ENCODE data around the gene UGGT2.
"Not testable (repeated sequence)": the region's sequence is repeated elsewhere in the genome, so short reads cannot be mapped to it uniquely, and the experiment has no call there.

The UGGT2 gene

DNA sequence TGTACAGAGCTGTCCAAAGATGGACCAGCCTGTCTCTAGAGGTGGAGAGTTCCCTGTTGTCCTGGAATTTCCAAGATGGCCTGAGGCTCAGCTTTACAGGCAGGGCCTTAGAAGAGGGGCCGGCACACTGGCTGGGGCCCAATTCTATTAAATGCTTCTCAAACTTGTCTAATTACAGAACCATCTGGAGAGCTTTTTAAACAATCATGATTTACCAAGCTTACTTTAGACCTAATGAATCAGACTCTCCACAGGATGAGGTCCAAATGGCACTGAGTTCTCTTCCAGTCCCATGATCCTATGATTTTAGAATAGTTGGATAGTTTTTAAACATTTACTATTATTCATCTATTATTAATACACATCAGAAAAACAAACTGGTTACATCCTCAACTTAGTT, 252.8 kb downstream of the UGGT2 start:
- no peak overlapping the region for H3K9ac ChIP-seq (ENCODE audit: low read length)
- H2BK15ac ChIP-seq (replicated peaks; ENCODE audit: low read depth): no peak overlapping the region
- H3K36me3 ChIP-seq (ENCODE audit: control insufficient read depth, insufficient read depth, low read length): no peaks in the 10 kb centered on the region
- DNase-seq: no peak
- no peak overlapping the region for H2AK5ac ChIP-seq (ENCODE audit: low read length)
- H3K18ac ChIP-seq (ENCODE audit: low read length): no peak overlapping the region
- H3K27ac ChIP-seq (ENCODE audit: low read depth, low read length): no peak overlapping the region
- H3K23ac ChIP-seq (ENCODE audit: low read length): no peak overlapping the region
- H4K8ac ChIP-seq (ENCODE audit: low read depth, low read length): no peak overlapping the region
- H3K4ac ChIP-seq (ENCODE audit: low read depth, low read length): no peak overlapping the region
- no peak overlapping the region for H3K4me3 ChIP-seq (ENCODE audit: low read length)
- no CpG with 5 or more reads among the region's 1 CpG for WGBS (ENCODE audit: extremely low coverage, insufficient coverage, low lambda C conversion rate)
- H2BK5ac ChIP-seq (ENCODE audit: low read length): no peak overlapping the region
- no peak overlapping the region for H4K5ac ChIP-seq (ENCODE audit: low read length)
- H3K79me1 ChIP-seq (ENCODE audit: low read length): no peaks in the 10 kb centered on the region
- no peak overlapping the region for H2BK120ac ChIP-seq (ENCODE audit: low read depth, low read length)
- no peaks in the 10 kb centered on the region for H3K27me3 ChIP-seq (ENCODE audit: insufficient read depth, low read length, poor library complexity)
- H3K79me2 ChIP-seq (ENCODE audit: control insufficient read depth, insufficient read depth, low read length): no peaks in the 10 kb centered on the region
- peaks cover 3% of the 10 kb centered on the region for H3K4me1 ChIP-seq (ENCODE audit: control insufficient read depth, low read depth, low read length)
- H3K4me2 ChIP-seq (ENCODE audit: low read length): no peak overlapping the region
- no peak overlapping the region for H3K56ac ChIP-seq (ENCODE audit: low read length)

DNA sequence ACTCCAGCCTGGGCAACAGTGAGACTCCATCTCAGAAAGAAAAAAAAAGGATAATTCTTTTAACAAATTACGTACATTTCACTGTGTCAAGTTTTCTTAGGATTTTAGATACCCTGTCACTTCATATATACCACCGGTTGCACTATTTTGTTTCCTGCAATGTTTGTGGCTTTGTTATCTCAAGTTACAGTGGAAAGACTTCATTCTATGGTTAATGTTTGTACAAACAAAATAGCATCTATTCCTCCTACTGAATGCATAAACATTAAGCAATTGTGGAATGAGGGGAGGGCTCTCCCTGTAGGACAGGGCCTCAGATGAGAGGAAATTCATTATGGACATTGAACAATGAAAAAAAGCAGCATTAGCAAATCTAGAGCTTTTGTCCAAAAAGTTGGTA, 256.2 kb downstream of the UGGT2 start:
- Histone ChIP-seq H4K8ac (ENCODE audit: low read depth, low read length) (no peak overlapping the region), H3K4me3 (ENCODE audit: low read length) (no peak overlapping the region), H3K4me2 (ENCODE audit: low read length) (no peak overlapping the region), H3K18ac (ENCODE audit: low read length) (no peak overlapping the region), H3K4me1 (ENCODE audit: control insufficient read depth, low read depth, low read length) (peaks cover 3% of the 10 kb centered on the region), H3K23ac (ENCODE audit: low read length) (no peak overlapping the region), H3K79me1 (ENCODE audit: low read length) (no peaks in the 10 kb centered on the region), H3K9ac (ENCODE audit: low read length) (no peak overlapping the region), H2AK5ac (ENCODE audit: low read length) (no peak overlapping the region), H2BK120ac (ENCODE audit: low read depth, low read length) (no peak overlapping the region), H3K4ac (ENCODE audit: low read depth, low read length) (no peak overlapping the region), H2BK5ac (ENCODE audit: low read length) (no peak overlapping the region), H2BK15ac (replicated peaks; ENCODE audit: low read depth) (no peak overlapping the region), H3K27me3 (ENCODE audit: insufficient read depth, low read length, poor library complexity) (no peaks in the 10 kb centered on the region), H4K5ac (ENCODE audit: low read length) (no peak overlapping the region), H3K79me2 (ENCODE audit: control insufficient read depth, insufficient read depth, low read length) (no peaks in the 10 kb centered on the region), H3K36me3 (ENCODE audit: control insufficient read depth, insufficient read depth, low read length) (peaks cover 3% of the 10 kb centered on the region), H3K27ac (ENCODE audit: low read depth, low read length) (no peak overlapping the region), H3K56ac (ENCODE audit: low read length) (no peak overlapping the region)
- no CpG with 5 or more reads among the region's 2 CpGs for WGBS (ENCODE audit: extremely low coverage, insufficient coverage, low lambda C conversion rate)
- no peak for DNase-seq

DNA sequence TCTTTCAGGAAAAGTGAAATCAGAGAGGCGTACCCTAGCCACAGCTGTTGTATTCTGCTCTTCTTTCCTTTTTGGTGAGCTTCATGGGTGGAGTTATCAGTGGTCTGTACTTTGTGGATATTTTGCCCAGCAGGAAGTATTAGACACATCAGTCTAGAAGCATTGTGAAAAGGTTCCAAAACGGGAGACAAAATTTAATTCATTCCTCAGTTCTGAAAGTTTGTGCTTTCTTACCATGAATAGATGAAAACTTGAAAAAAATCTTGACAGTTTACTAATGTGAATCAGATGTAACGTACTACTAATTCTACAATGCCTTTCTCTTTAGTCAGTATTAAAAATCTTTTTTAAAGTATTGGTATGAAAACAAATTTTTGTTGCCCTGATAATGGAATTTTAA, 259.4 kb downstream of the UGGT2 start:
- no peak overlapping the region for H2AK5ac ChIP-seq (ENCODE audit: low read length)
- no peaks in the 10 kb centered on the region for H3K4me1 ChIP-seq (ENCODE audit: control insufficient read depth, low read depth, low read length)
- H2BK15ac ChIP-seq (replicated peaks; ENCODE audit: low read depth): no peak overlapping the region
- H3K56ac ChIP-seq (ENCODE audit: low read length): no peak overlapping the region
- H4K8ac ChIP-seq (ENCODE audit: low read depth, low read length): no peak overlapping the region
- no peak overlapping the region for H3K18ac ChIP-seq (ENCODE audit: low read length)
- WGBS (ENCODE audit: extremely low coverage, insufficient coverage, low lambda C conversion rate): no CpG with 5 or more reads among the region's 3 CpGs
- no peaks in the 10 kb centered on the region for H3K79me1 ChIP-seq (ENCODE audit: low read length)
- H3K27me3 ChIP-seq (ENCODE audit: insufficient read depth, low read length, poor library complexity): no peaks in the 10 kb centered on the region
- no peak for DNase-seq
- H3K27ac ChIP-seq (ENCODE audit: low read depth, low read length): no peak overlapping the region
- H3K4ac ChIP-seq (ENCODE audit: low read depth, low read length): no peak overlapping the region
- no peak overlapping the region for H3K4me2 ChIP-seq (ENCODE audit: low read length)
- no peak overlapping the region for H3K23ac ChIP-seq (ENCODE audit: low read length)
- no peak overlapping the region for H2BK5ac ChIP-seq (ENCODE audit: low read length)
- no peak overlapping the region for H4K5ac ChIP-seq (ENCODE audit: low read length)
- no peak overlapping the region for H2BK120ac ChIP-seq (ENCODE audit: low read depth, low read length)
- no peak overlapping the region for H3K9ac ChIP-seq (ENCODE audit: low read length)
- H3K4me3 ChIP-seq (ENCODE audit: low read length): no peak overlapping the region
- H3K79me2 ChIP-seq (ENCODE audit: control insufficient read depth, insufficient read depth, low read length): no peaks in the 10 kb centered on the region
- H3K36me3 ChIP-seq (ENCODE audit: control insufficient read depth, insufficient read depth, low read length): peaks cover 3% of the 10 kb centered on the region

DNA sequence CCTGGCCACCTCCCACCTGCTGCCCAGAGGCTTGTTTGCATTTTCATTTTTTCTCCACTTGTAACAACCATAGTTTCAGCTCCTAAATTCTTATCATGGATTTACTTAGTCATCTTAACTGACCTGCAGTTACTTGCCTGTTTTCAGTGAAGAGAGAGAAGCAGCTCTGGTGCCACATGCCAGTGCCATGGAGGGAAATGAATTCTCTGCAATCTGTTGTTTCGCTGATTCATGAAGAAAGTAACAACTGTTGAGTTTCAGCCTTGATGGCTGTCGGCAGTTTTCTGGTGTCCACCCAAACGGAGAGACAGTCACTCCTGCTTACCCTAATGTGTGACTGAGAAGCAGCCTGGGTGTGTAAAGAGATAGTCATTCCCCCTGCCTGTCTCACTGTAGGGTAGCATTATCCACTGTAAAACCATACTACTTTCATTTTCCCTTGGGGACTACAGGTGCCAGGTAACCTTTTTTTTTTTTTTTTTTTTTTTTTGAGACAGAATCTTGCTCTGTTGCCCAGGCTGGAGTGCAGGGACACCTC, 260.1 kb downstream of the UGGT2 start:
- DNase-seq: no peak
- H3K4me2 ChIP-seq (ENCODE audit: low read length): no peak overlapping the region
- peaks cover 3% of the 10 kb centered on the region for H3K36me3 ChIP-seq (ENCODE audit: control insufficient read depth, insufficient read depth, low read length)
- no peak overlapping the region for H2AK5ac ChIP-seq (ENCODE audit: low read length)
- no peak overlapping the region for H3K56ac ChIP-seq (ENCODE audit: low read length)
- no peak overlapping the region for H2BK15ac ChIP-seq (replicated peaks; ENCODE audit: low read depth)
- H3K4me3 ChIP-seq (ENCODE audit: low read length): no peak overlapping the region
- no peak overlapping the region for H3K23ac ChIP-seq (ENCODE audit: low read length)
- no peaks in the 10 kb centered on the region for H3K79me2 ChIP-seq (ENCODE audit: control insufficient read depth, insufficient read depth, low read length)
- no CpG with 5 or more reads among the region's 3 CpGs for WGBS (ENCODE audit: extremely low coverage, insufficient coverage, low lambda C conversion rate)
- H3K9ac ChIP-seq (ENCODE audit: low read length): no peak overlapping the region
- no peak overlapping the region for H4K8ac ChIP-seq (ENCODE audit: low read depth, low read length)
- no peak overlapping the region for H3K18ac ChIP-seq (ENCODE audit: low read length)
- H2BK5ac ChIP-seq (ENCODE audit: low read length): no peak overlapping the region
- no peak overlapping the region for H2BK120ac ChIP-seq (ENCODE audit: low read depth, low read length)
- H3K27ac ChIP-seq (ENCODE audit: low read depth, low read length): no peak overlapping the region
- no peaks in the 10 kb centered on the region for H3K27me3 ChIP-seq (ENCODE audit: insufficient read depth, low read length, poor library complexity)
- H3K4ac ChIP-seq (ENCODE audit: low read depth, low read length): no peak overlapping the region
- no peaks in the 10 kb centered on the region for H3K4me1 ChIP-seq (ENCODE audit: control insufficient read depth, low read depth, low read length)
- H3K79me1 ChIP-seq (ENCODE audit: low read length): no peaks in the 10 kb centered on the region
- no peak overlapping the region for H4K5ac ChIP-seq (ENCODE audit: low read length)

DNA sequence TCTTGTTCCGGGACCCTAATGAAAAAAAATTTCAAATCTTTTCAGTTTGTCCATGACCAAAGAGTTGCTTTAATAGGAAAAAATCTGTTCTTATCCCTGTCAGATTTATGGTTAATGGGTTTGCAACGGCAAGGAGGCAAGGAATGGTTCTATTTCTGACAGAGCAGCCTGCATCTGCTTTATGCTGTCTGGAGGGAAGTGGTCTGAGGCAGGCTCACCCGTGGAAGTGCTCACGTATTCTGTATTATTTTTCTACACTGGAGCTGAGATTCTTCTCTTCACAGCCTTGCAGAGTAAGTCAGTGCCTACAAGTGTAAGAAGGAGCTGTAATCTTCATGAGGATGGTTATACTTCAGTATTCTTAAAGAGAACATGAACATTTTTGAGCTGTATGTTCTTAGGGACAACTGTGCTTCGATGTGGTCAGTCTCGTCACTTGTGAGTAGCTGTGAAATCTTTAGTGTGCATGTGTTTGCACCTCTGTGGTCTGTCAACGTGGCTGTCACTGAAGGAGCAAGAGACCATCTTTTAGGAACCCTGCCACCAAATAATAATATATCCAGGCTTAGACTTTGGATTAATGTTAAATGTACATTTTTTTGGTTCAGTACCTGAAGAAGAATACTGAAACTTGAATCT, 262.0 kb downstream of the UGGT2 start:
- H3K27ac ChIP-seq (ENCODE audit: low read depth, low read length): no peak overlapping the region
- H2AK5ac ChIP-seq (ENCODE audit: low read length): no peak overlapping the region
- no peak overlapping the region for H3K56ac ChIP-seq (ENCODE audit: low read length)
- no peak overlapping the region for H2BK120ac ChIP-seq (ENCODE audit: low read depth, low read length)
- H3K79me2 ChIP-seq (ENCODE audit: control insufficient read depth, insufficient read depth, low read length): no peaks in the 10 kb centered on the region
- H2BK5ac ChIP-seq (ENCODE audit: low read length): no peak overlapping the region
- H3K36me3 ChIP-seq (ENCODE audit: control insufficient read depth, insufficient read depth, low read length): peaks cover 3% of the 10 kb centered on the region
- H3K27me3 ChIP-seq (ENCODE audit: insufficient read depth, low read length, poor library complexity): no peaks in the 10 kb centered on the region
- H3K18ac ChIP-seq (ENCODE audit: low read length): no peak overlapping the region
- DNase-seq: no peak
- H3K4me3 ChIP-seq (ENCODE audit: low read length): no peak overlapping the region
- no CpG with 5 or more reads among the region's 7 CpGs for WGBS (ENCODE audit: extremely low coverage, insufficient coverage, low lambda C conversion rate)
- no peak overlapping the region for H3K4ac ChIP-seq (ENCODE audit: low read depth, low read length)
- no peak overlapping the region for H3K9ac ChIP-seq (ENCODE audit: low read length)
- no peak overlapping the region for H4K8ac ChIP-seq (ENCODE audit: low read depth, low read length)
- no peaks in the 10 kb centered on the region for H3K79me1 ChIP-seq (ENCODE audit: low read length)
- no peak overlapping the region for H3K4me2 ChIP-seq (ENCODE audit: low read length)
- H4K5ac ChIP-seq (ENCODE audit: low read length): no peak overlapping the region
- no peak overlapping the region for H3K23ac ChIP-seq (ENCODE audit: low read length)
- H2BK15ac ChIP-seq (replicated peaks; ENCODE audit: low read depth): no peak overlapping the region
- no peaks in the 10 kb centered on the region for H3K4me1 ChIP-seq (ENCODE audit: control insufficient read depth, low read depth, low read length)

DNA sequence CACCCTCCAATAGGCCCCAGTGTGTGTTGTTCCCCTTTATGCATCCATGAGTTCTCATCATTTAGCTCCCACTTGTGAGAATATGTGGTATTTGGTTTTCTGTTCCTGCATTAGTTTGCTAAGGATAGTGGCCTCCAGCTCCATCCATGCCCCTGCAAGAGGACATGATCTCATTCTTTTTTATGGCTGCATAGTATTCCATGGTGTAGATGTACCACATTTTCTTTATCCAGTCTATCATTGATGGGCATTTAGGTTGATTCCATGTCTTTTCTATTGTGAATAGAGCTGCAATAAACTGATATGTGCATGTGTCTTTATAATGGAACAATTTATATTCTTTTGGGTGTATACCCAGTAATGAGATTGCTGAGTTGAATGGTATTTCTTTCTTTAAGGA, 263.9 kb downstream of the UGGT2 start:
- not testable (repeated sequence) for H3K56ac ChIP-seq (ENCODE audit: low read length); H3K36me3 ChIP-seq (ENCODE audit: control insufficient read depth, insufficient read depth, low read length); H3K27ac ChIP-seq (ENCODE audit: low read depth, low read length); H3K4me3 ChIP-seq (ENCODE audit: low read length); H2BK15ac ChIP-seq (replicated peaks; ENCODE audit: low read depth); H2BK5ac ChIP-seq (ENCODE audit: low read length); H4K8ac ChIP-seq (ENCODE audit: low read depth, low read length); H3K4me2 ChIP-seq (ENCODE audit: low read length); H3K4me1 ChIP-seq (ENCODE audit: control insufficient read depth, low read depth, low read length); H3K23ac ChIP-seq (ENCODE audit: low read length); H3K79me2 ChIP-seq (ENCODE audit: control insufficient read depth, insufficient read depth, low read length); H4K5ac ChIP-seq (ENCODE audit: low read length); H2AK5ac ChIP-seq (ENCODE audit: low read length); DNase-seq; H3K79me1 ChIP-seq (ENCODE audit: low read length); H2BK120ac ChIP-seq (ENCODE audit: low read depth, low read length); H3K9ac ChIP-seq (ENCODE audit: low read length); H3K18ac ChIP-seq (ENCODE audit: low read length); H3K27me3 ChIP-seq (ENCODE audit: insufficient read depth, low read length, poor library complexity); H3K4ac ChIP-seq (ENCODE audit: low read depth, low read length)

Measured in mesendoderm (in vitro differentiated cells).